Stimulated activated CD8-positive, alpha-beta memory T cell treated with anti-CD3 and anti-CD28 coated beads, Interleukin-4, amount 100 ng/mL, for 4 hours (primary cell): ENCODE data around the gene FAM89B.

Source experiments
- DNase-seq, 2 donors: peaks; one replicate each; pipeline ENCODE4 v3.0.0-alpha.2; 2020; ENCODE audit warnings: low read depth in 2 of 2, low spot score in 1 of 2

Gene FAM89B

GRCh38 chr11:65609665-65610064 is 37.3 kb downstream of the FAM89B start:
- DNase-seq, result no peak

- no peak for DNase-seq
These were observed 38.1 kb downstream of the FAM89B start for GRCh38 chr11:65610404-65610803.

GRCh38 chr11:65611028-65611757 is 38.9 kb downstream of the FAM89B start:
- DNase-seq, result no peak

- DNase-seq, result no peak
These were observed 39.6 kb downstream of the FAM89B start for GRCh38 chr11:65611758-65612603.

GRCh38 chr11:65612691-65613090 is 40.4 kb downstream of the FAM89B start:
- no peak for DNase-seq

GRCh38 chr11:65613091-65613928 is 41.0 kb downstream of the FAM89B start:
- DNase-seq, result no peak

GRCh38 chr11:65615229-65615949 is 43.1 kb downstream of the FAM89B start, which contains the start of gene PCNX3:
PCNX3 (plus strand) TSS chr11:65615776; CDS start chr11:65616312, 536 bp downstream.
- peak; percentile 99 to 100 for DNase-seq

- no peak for DNase-seq
These were observed 43.7 kb downstream of the FAM89B start for GRCh38 chr11:65615950-65616574.

GRCh38 chr11:65616575-65617001 is 44.2 kb downstream of the FAM89B start:
- no peak for DNase-seq

GRCh38 chr11:65617136-65617850 is 45.0 kb downstream of the FAM89B start:
- DNase-seq, result no peak

GRCh38 chr11:65617990-65618751 is 45.8 kb downstream of the FAM89B start:
- DNase-seq, result no peak

GRCh38 chr11:65618763-65619162 is 46.4 kb downstream of the FAM89B start:
- DNase-seq, result no peak

GRCh38 chr11:65619281-65619928 is 47.1 kb downstream of the FAM89B start:
- DNase-seq, result no peak

- DNase-seq, result no peak
These were observed 48.3 kb downstream of the FAM89B start for GRCh38 chr11:65620666-65621065.

GRCh38 chr11:65621460-65621859 is 49.1 kb downstream of the FAM89B start:
- no peak for DNase-seq

GRCh38 chr11:65622011-65622410 is 49.7 kb downstream of the FAM89B start:
- DNase-seq, result no peak

GRCh38 chr11:65623177-65623576 is 50.8 kb downstream of the FAM89B start:
- no peak for DNase-seq
